Neural cell (in vitro differentiated cells): ENCODE measurements around the gene VANGL1. TPM values are rescaled to one million over a fixed set of nuclear protein-coding genes. Genes with fewer than 3 reads are reported as not detected.

ENCODE experiments used
- H2AFZ ChIP-seq: fragments of 200-600, 300-800 bp; sonication (generic), shearing (Covaris generic); 2 replicates; pipeline ENCODE4 v1.6.0; 2014; ENCODE audit warnings: low read depth, mild to moderate bottlenecking, antibody characterized with exemption, low read length, moderate library complexity
- H3F3A ChIP-seq: fragments of 200-600 bp; shearing (Covaris generic); 2 replicates; pipeline ENCODE4 v1.6.1; 2016; ENCODE audit warnings: mild to moderate bottlenecking, moderate library complexity, mixed read lengths, antibody characterized with exemption, low read length; ENCODE audit not compliant: insufficient read depth, poor library complexity, severe bottlenecking
- H3K27ac ChIP-seq: fragments of 200-600, 300-800 bp; sonication (generic), shearing (Covaris generic); 2 replicates; pipeline ENCODE4 v1.5.1; 2014; ENCODE audit warnings: mild to moderate bottlenecking, low read length, moderate library complexity
- H3K27me3 ChIP-seq: fragments of 300-800, 200-600 bp; sonication (generic), shearing (Covaris generic); 2 replicates; pipeline ENCODE4 v1.6.0; 2014; ENCODE audit warnings: mild to moderate bottlenecking, low read depth, low read length, moderate library complexity; ENCODE audit not compliant: insufficient read depth
- H3K36me3 ChIP-seq: fragments of 300-800, 200-600 bp; sonication (generic), shearing (Covaris generic); 2 replicates; pipeline ENCODE4 v1.5.1; 2014; ENCODE audit warnings: mild to moderate bottlenecking, antibody characterized with exemption, low read length, moderate library complexity; ENCODE audit not compliant: insufficient read depth
- H3K4me2 ChIP-seq: fragments of 300-800, 200-600 bp; sonication (generic), shearing (Covaris generic); 2 replicates; pipeline ENCODE4 v1.6.0; 2014; ENCODE audit warnings: mild to moderate bottlenecking, low read length
- H3K4me3 ChIP-seq: fragments of 300-800, 200-600 bp; sonication (generic), shearing (Covaris generic); 2 replicates; pipeline ENCODE4 v1.5.1; 2014; ENCODE audit warnings: mild to moderate bottlenecking, low read length, moderate library complexity
- H3K79me2 ChIP-seq: fragments of 200-600 bp; shearing (Covaris generic); replicated peaks from 2 replicates; pipeline ENCODE4 v1.6.0; 2014; ENCODE audit warnings: mild to moderate bottlenecking, low read length, moderate library complexity; ENCODE audit not compliant: insufficient read depth
- H3K9ac ChIP-seq: fragments of 300-800, 200-600 bp; sonication (generic), shearing (Covaris generic); 2 replicates; pipeline ENCODE4 v1.6.1; 2016; ENCODE audit warnings: mild to moderate bottlenecking, low read length, mixed read lengths
- H3K9me2 ChIP-seq: fragments of 200-600 bp; shearing (Covaris generic); 2 replicates; pipeline ENCODE4 v1.6.1; 2016; ENCODE audit warnings: mild to moderate bottlenecking, low read length, mixed read lengths; ENCODE audit not compliant: insufficient read depth
- H3K9me3 ChIP-seq: fragments of 200-600, 300-800 bp; sonication (generic), shearing (Covaris generic); 2 replicates; pipeline ENCODE4 v1.6.1; 2016; ENCODE audit warnings: mild to moderate bottlenecking, mixed run types, low read length, moderate library complexity, mixed read lengths
- H4K20me1 ChIP-seq: fragments of 200-600 bp; shearing (Covaris generic); 2 replicates; pipeline ENCODE4 v1.6.1; 2016; ENCODE audit warnings: mild to moderate bottlenecking, mixed run types; ENCODE audit not compliant: insufficient read depth
- EZH2 ChIP-seq: fragments of 200-600, 300-800 bp; shearing (Covaris generic), sonication (generic); IDR thresholded peaks from 2 replicates; pipeline ENCODE4 v1.6.1; 2014; ENCODE audit warnings: antibody characterized with exemption, low read length, borderline replicate concordance, mild to moderate bottlenecking; ENCODE audit not compliant: insufficient read depth, poor library complexity, severe bottlenecking
- MXI1 ChIP-seq: fragments of 450-650 bp; conservative IDR thresholded peaks from 2 replicates; pipeline ENCODE4 v1.6.1; 2014; ENCODE audit warnings: antibody characterized with exemption, mild to moderate bottlenecking; ENCODE audit not compliant: poor library complexity, severe bottlenecking
- POLR2AphosphoS5 ChIP-seq: IDR thresholded peaks from 2 replicates; pipeline ENCODE4 v1.6.1; 2012
- RAD21 ChIP-seq: fragments of 450-650 bp; conservative IDR thresholded peaks from 2 replicates; pipeline ENCODE4 v1.6.1; 2014; ENCODE audit warnings: antibody characterized with exemption, mild to moderate bottlenecking, moderate library complexity
- SMC3 ChIP-seq: fragments of 450-650 bp; conservative IDR thresholded peaks from 2 replicates; pipeline ENCODE4 v1.6.1; 2014; ENCODE audit warnings: antibody characterized with exemption, mild to moderate bottlenecking, moderate library complexity; ENCODE audit not compliant: poor library complexity
- TAF1 ChIP-seq: IDR thresholded peaks from 2 replicates; pipeline ENCODE4 v1.6.1; 2012; ENCODE audit warnings: low read depth
- polyA plus RNA-seq: library from polyadenylated mRNA; depleted of rRNA; stranded (reverse); fragments of >200 nt; gene quantifications from 2 replicates; pipeline ENCODE4 v1.2.3, GENCODE V29; 2014
- TF ChIP-seq, protein P1 (sequence below): IDR thresholded peaks from 2 replicates; pipeline ENCODE4 v1.6.1; 2012; ENCODE audit warnings: borderline replicate concordance
- TF ChIP-seq, protein P2 (sequence below): fragments of 450-650 bp; IDR thresholded peaks from 2 replicates; pipeline ENCODE4 v1.5.1; 2014; ENCODE audit warnings: antibody characterized with exemption, mild to moderate bottlenecking, moderate library complexity; ENCODE audit not compliant: poor library complexity, severe bottlenecking

VANGL1 gene
- polyA plus RNA-seq, 1 donor from 2014 or later: 0.53 TPM

DNA sequence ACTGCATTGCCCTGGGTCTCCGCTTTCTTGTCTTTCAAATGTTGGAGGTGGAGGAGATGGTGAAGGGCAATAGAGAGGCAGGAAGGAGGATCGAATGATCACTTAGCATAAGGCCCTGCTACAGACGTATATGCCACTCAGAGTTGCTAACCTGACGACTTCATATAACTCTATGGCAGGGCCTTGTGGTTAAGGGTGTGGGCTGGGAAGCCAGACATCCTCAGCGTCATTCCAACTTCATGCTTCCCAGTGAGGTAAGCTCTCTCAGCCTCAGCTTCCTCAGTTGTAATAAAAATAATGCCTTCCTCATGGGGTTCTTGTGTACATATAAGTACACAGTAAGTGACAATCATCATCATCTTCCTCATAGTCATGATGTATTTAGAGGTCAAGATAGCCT lies 72.1 kb downstream of the VANGL1 start:
- H3K9ac ChIP-seq: no peak overlapping the region
- H3K27me3 ChIP-seq: no peaks in the 10 kb centered on the region
- H4K20me1 ChIP-seq: no peaks in the 10 kb centered on the region
- H3K4me3 ChIP-seq: no peak overlapping the region
- H3K4me2 ChIP-seq: no peak overlapping the region
- H3F3A ChIP-seq: no peaks in the 10 kb centered on the region
- no peaks in the 10 kb centered on the region for H3K9me3 ChIP-seq
- TF ChIP-seq TAF1 (no peak), RAD21 (no peak), MXI1 (no peak), EZH2 (no peak)
- no peaks in the 10 kb centered on the region for H3K79me2 ChIP-seq
- H3K9me2 ChIP-seq: no peaks in the 10 kb centered on the region
- no peak overlapping the region for H3K27ac ChIP-seq
- no peaks in the 10 kb centered on the region for H3K36me3 ChIP-seq
- H2AFZ ChIP-seq: no peak overlapping the region

- H3K27ac ChIP-seq: no peak overlapping the region
- no peaks in the 10 kb centered on the region for H4K20me1 ChIP-seq
- H3K27me3 ChIP-seq: no peaks in the 10 kb centered on the region
- no peaks in the 10 kb centered on the region for H3K79me2 ChIP-seq
- no peak overlapping the region for H3K9ac ChIP-seq
- no peaks in the 10 kb centered on the region for H3F3A ChIP-seq
- no peak overlapping the region for H3K4me2 ChIP-seq
- H2AFZ ChIP-seq: no peak overlapping the region
- H3K9me2 ChIP-seq: no peaks in the 10 kb centered on the region
- H3K4me3 ChIP-seq: no peak overlapping the region
- no peaks in the 10 kb centered on the region for H3K9me3 ChIP-seq
- TF ChIP-seq, protein P1, sequence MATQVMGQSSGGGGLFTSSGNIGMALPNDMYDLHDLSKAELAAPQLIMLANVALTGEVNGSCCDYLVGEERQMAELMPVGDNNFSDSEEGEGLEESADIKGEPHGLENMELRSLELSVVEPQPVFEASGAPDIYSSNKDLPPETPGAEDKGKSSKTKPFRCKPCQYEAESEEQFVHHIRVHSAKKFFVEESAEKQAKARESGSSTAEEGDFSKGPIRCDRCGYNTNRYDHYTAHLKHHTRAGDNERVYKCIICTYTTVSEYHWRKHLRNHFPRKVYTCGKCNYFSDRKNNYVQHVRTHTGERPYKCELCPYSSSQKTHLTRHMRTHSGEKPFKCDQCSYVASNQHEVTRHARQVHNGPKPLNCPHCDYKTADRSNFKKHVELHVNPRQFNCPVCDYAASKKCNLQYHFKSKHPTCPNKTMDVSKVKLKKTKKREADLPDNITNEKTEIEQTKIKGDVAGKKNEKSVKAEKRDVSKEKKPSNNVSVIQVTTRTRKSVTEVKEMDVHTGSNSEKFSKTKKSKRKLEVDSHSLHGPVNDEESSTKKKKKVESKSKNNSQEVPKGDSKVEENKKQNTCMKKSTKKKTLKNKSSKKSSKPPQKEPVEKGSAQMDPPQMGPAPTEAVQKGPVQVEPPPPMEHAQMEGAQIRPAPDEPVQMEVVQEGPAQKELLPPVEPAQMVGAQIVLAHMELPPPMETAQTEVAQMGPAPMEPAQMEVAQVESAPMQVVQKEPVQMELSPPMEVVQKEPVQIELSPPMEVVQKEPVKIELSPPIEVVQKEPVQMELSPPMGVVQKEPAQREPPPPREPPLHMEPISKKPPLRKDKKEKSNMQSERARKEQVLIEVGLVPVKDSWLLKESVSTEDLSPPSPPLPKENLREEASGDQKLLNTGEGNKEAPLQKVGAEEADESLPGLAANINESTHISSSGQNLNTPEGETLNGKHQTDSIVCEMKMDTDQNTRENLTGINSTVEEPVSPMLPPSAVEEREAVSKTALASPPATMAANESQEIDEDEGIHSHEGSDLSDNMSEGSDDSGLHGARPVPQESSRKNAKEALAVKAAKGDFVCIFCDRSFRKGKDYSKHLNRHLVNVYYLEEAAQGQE: no peak
- TF ChIP-seq EZH2: no peak
- TF ChIP-seq POLR2AphosphoS5: no peak
- no peak for TF ChIP-seq TAF1
- no peak for TF ChIP-seq RAD21
- H3K36me3 ChIP-seq: no peaks in the 10 kb centered on the region
Observed at GRCh38 chr1:115714572-115715141, 72.9 kb downstream of the VANGL1 start.

DNA sequence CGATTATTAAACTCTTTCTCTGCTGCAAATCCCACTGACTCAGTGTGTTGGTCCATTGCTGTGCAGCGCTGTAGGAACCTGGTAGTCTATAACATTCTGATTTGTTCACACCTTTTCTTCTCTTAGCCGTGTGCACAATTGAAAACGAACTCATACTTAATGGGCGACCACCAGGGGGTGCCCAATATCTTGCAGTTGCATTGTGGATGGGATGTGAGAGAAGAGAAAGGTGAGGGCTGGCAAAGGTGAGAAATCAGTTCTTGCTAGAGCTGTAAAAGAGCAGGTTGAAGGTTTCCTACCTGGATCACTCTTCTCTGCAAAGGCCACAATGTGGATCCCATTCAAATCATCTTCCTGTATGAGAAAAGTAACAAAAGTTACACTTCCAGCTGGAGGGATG lies 75.8 kb downstream of the VANGL1 start:
- no peak overlapping the region for H2AFZ ChIP-seq
- no peaks in the 10 kb centered on the region for H3K9me2 ChIP-seq
- no peaks in the 10 kb centered on the region for H3K9me3 ChIP-seq
- H4K20me1 ChIP-seq: no peaks in the 10 kb centered on the region
- no peaks in the 10 kb centered on the region for H3K79me2 ChIP-seq
- H3K4me3 ChIP-seq: no peak overlapping the region
- H3K27me3 ChIP-seq: no peaks in the 10 kb centered on the region
- no peaks in the 10 kb centered on the region for H3K36me3 ChIP-seq
- H3K27ac ChIP-seq: no peak overlapping the region
- TF ChIP-seq EZH2 (no peak), RAD21 (peak; percentile 15), SMC3 (peak; percentile 13)
- TF ChIP-seq, protein P2, sequence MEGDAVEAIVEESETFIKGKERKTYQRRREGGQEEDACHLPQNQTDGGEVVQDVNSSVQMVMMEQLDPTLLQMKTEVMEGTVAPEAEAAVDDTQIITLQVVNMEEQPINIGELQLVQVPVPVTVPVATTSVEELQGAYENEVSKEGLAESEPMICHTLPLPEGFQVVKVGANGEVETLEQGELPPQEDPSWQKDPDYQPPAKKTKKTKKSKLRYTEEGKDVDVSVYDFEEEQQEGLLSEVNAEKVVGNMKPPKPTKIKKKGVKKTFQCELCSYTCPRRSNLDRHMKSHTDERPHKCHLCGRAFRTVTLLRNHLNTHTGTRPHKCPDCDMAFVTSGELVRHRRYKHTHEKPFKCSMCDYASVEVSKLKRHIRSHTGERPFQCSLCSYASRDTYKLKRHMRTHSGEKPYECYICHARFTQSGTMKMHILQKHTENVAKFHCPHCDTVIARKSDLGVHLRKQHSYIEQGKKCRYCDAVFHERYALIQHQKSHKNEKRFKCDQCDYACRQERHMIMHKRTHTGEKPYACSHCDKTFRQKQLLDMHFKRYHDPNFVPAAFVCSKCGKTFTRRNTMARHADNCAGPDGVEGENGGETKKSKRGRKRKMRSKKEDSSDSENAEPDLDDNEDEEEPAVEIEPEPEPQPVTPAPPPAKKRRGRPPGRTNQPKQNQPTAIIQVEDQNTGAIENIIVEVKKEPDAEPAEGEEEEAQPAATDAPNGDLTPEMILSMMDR: peak; percentile 29
- H3K4me2 ChIP-seq: no peak overlapping the region
- H3F3A ChIP-seq: no peaks in the 10 kb centered on the region
- H3K9ac ChIP-seq: no peak overlapping the region
